ENCODE data around the gene GRB10. TPM values are rescaled to one million over a fixed set of nuclear protein-coding genes. Genes with fewer than 3 reads are reported as not detected.

GRB10 gene
- total and polyA plus RNA-seq, 2 of the 8 experiments (the other 6 are each of a cell fraction or from before 2014, with no cell fraction given), result 35.7 to 97.0 TPM

- Histone ChIP-seq H3K4me1 (replicated peaks in 1 of 4; ENCODE audit: control insufficient read depth in 3 of 4, insufficient read depth in 4 of 4, low read length in 3 of 4) (peaks cover 13 to 30% (median 29%) of the 10 kb centered on the region in 4 experiments), H3K36me3 (ENCODE audit: control insufficient read depth in 2 of 4, insufficient read depth in 4 of 4, low read length in 3 of 4) (peaks cover 0 to under 1% (median 0%) of the 10 kb centered on the region in 4 experiments; a peak in 1 of 8 replicates), H2BK12ac (ENCODE audit: low read depth, low read length) (no peak overlapping the region), H3K23me2 (ENCODE audit: low read depth, low read length) (no peaks in the 10 kb centered on the region), H3K9ac (replicated peaks in 1 of 4; ENCODE audit: extremely low read depth in 1 of 4, low read depth in 3 of 4, low read length in 3 of 4) (no peak overlapping the region), H2BK15ac (ENCODE audit: low read length) (no peak overlapping the region; the same call in 1 of the 2 replicates), H3K9me3 (ENCODE audit: insufficient read depth in 2 of 2, low read depth in 1 of 2, low read length in 1 of 2) (no peaks in the 10 kb centered on the region; a peak in 1 of 4 replicates), H3K23ac (ENCODE audit: insufficient read length) (no peak overlapping the region), H4K5ac (ENCODE audit: insufficient read length, low read depth, low read length) (no peak overlapping the region), H2BK20ac (ENCODE audit: low read length) (no peak overlapping the region), H3K14ac (ENCODE audit: insufficient read length) (no peak overlapping the region), H3K56ac (replicated peaks; ENCODE audit: insufficient read length, low read depth, low read length) (no peak overlapping the region), H3K18ac (ENCODE audit: extremely low read depth, low read length) (peak overlapping the region; percentile 36; the same call in 1 of the 2 replicates), H2AFZ (ENCODE audit: low read length) (no peak overlapping the region), H3K4me3 (ENCODE audit: extremely low read depth in 1 of 4, insufficient read depth in 2 of 4, low read depth in 3 of 4, low read length in 4 of 4) (no peak overlapping the region), H3K4ac (replicated peaks; ENCODE audit: insufficient read length, low read depth, low read length) (no peak overlapping the region), H2AK5ac (ENCODE audit: low read depth, low read length) (0 out of 2 replicates have a peak overlapping the region, but pooled peaks have one; percentile 90), H2BK120ac (replicated peaks; ENCODE audit: low read depth, low read length) (no peak overlapping the region), H3K27me3 (replicated peaks in 1 of 4; ENCODE audit: control insufficient read depth in 3 of 4, extremely low read depth in 1 of 4, insufficient read depth in 3 of 4, low read length in 3 of 4) (no peaks in the 10 kb centered on the region), H3K79me1 (ENCODE audit: low read depth, low read length) (peaks cover 26% of the 10 kb centered on the region), H4K8ac (ENCODE audit: extremely low read depth, insufficient read depth, low read length) (peak overlapping the region; percentile 35; the same call in 1 of the 2 replicates), H3K79me2 (ENCODE audit: control insufficient read depth in 1 of 2, insufficient read depth in 2 of 2, low read length in 2 of 2) (peaks cover 25 to 87% of the 10 kb centered on the region in 2 experiments), H4K20me1 (replicated peaks in 1 of 2; ENCODE audit: control insufficient read depth in 1 of 2, insufficient read depth in 2 of 2, low read length in 2 of 2) (no peaks in the 10 kb centered on the region), H3K4me2 (ENCODE audit: insufficient read depth in 1 of 2, low read depth in 2 of 2, low read length in 2 of 2) (no peak overlapping the region; a peak in 1 of 4 replicates), H4K91ac (replicated peaks; ENCODE audit: insufficient read length, low read length) (peak overlapping the region; percentile 75), H3K27ac (ENCODE audit: low read depth, low read length) (no peak overlapping the region), H2BK5ac (ENCODE audit: low read depth, low read length) (0 out of 2 replicates have a peak overlapping the region, but pooled peaks have one; percentile 87)
- CTCF ChIA-PET (ENCODE audit: partially characterized antibody), result no interaction called here
- POLR2A ChIA-PET (ENCODE audit: partially characterized antibody), result no interaction called here
- DNase-seq (ENCODE audit: low read depth in 1 of 2, low spot score in 2 of 2) (no peak), FAIRE-seq (no peak)
- 70% methylated on average over 2 of the region's 2 CpGs; no CpG with 5 or more reads in 1 of the 2 experiments for WGBS, 2 experiments (ENCODE audit: extremely low coverage in 1 of 2, insufficient coverage in 1 of 2, insufficient read length in 1 of 2, insufficient replicate concordance in 2 of 2, low coverage in 1 of 2, low lambda C conversion rate in 2 of 2, missing lambda C conversion rate in 1 of 2)
- no peak for TF ChIP-seq USF2 (IDR thresholded peaks at IDR 0.05; ENCODE audit: low read length)
- no peak for TF ChIP-seq EP300 (IDR thresholded peaks at IDR 0.05; ENCODE audit: borderline replicate concordance in 1 of 2, low read depth in 2 of 2, low read length in 2 of 2)
- no peak for TF ChIP-seq POLR2A (IDR thresholded peaks at IDR 0.05; ENCODE audit: control extremely low read depth in 1 of 2, low read depth in 2 of 2, low read length in 2 of 2)
- TF ChIP-seq RXRA (IDR thresholded peaks at IDR 0.05; ENCODE audit: insufficient read depth, low read depth, low read length), result no peak
- no peak for TF ChIP-seq NANOG (IDR thresholded peaks at IDR 0.05; ENCODE audit: insufficient read depth, low read depth, low read length, poor library complexity, severe bottlenecking)
- no peak for TF ChIP-seq KDM5A (IDR thresholded peaks at IDR 0.05; ENCODE audit: low read length)
These were observed 15.9 kb downstream of the GRB10 start for GRCh38 chr7:50766849-50767207.

Data from H1 (cell line).